OCI-LY7 (cell line): ENCODE results near the gene ZNRF3. TPM values are rescaled to one million over a fixed set of nuclear protein-coding genes. Genes with fewer than 3 reads are reported as not detected.

ENCODE experiments used
- BruUV-seq: library from RNA; stranded (reverse); fragments of 400-500 nt; replicated peaks from 2 replicates; lab custom pipeline; 2021; lab: Mats Ljungman, UMichigan
- CTCF ChIA-PET: fragments of 300-600 bp; sonication (Branson Sonifier 250); formaldehyde crosslinking; loops from one replicate; lab custom pipeline; 2022; ENCODE audit warnings: antibody characterized with exemption; ENCODE audit not compliant: unreplicated experiment; lab: Charles Lee
- POLR2A ChIA-PET: fragments of 300-600 bp; sonication (Branson Sonifier 250); formaldehyde crosslinking; loops from one replicate; lab custom pipeline; 2022; ENCODE audit warnings: antibody characterized with exemption; lab: Charles Lee
- DNase-seq: peaks from one replicate; pipeline ENCODE4 v3.0.0-alpha.2; 2015; ENCODE audit warnings: low spot score
- H2AFZ ChIP-seq: fragments of 200-600 bp; sonication (generic), shearing (Covaris generic); 2 replicates; pipeline ENCODE4 v1.6.1; 2014; ENCODE audit warnings: mild to moderate bottlenecking, antibody characterized with exemption, low read length, moderate library complexity
- H3K27ac ChIP-seq: fragments of 200-600 bp; sonication (generic); 2 replicates; pipeline ENCODE4 v1.5.1; 2014; ENCODE audit warnings: mixed run types, low read depth, mild to moderate bottlenecking, moderate library complexity, low read length, inconsistent platforms; ENCODE audit not compliant: poor library complexity, severe bottlenecking
- H3K36me3 ChIP-seq: fragments of 200-600 bp; sonication (generic); 2 replicates; pipeline ENCODE4 v1.6.1; 2014; ENCODE audit warnings: mild to moderate bottlenecking, antibody characterized with exemption, low read length, moderate library complexity, mixed read lengths; ENCODE audit not compliant: insufficient read depth
- H3K4me1 ChIP-seq: fragments of 200-600 bp; sonication (generic); 2 replicates; pipeline ENCODE4 v1.5.1; 2014; ENCODE audit warnings: mild to moderate bottlenecking, low read length; ENCODE audit not compliant: insufficient read depth, poor library complexity, severe bottlenecking
- H3K4me2 ChIP-seq: fragments of 200-600 bp; sonication (generic); 2 replicates; pipeline ENCODE4 v1.6.1; 2014; ENCODE audit warnings: mild to moderate bottlenecking, low read length
- H3K4me3 ChIP-seq: fragments of 200-600 bp; sonication (generic); 2 replicates; pipeline ENCODE4 v1.5.1; 2014; ENCODE audit warnings: mild to moderate bottlenecking, low read depth, low read length; ENCODE audit not compliant: poor library complexity, severe bottlenecking
- H3K79me2 ChIP-seq: fragments of 200-600 bp; sonication (generic); 2 replicates; pipeline ENCODE4 v1.6.1; 2016; ENCODE audit warnings: low read depth, mild to moderate bottlenecking, low read length, moderate library complexity, mixed read lengths; ENCODE audit not compliant: insufficient read depth
- H3K9me2 ChIP-seq: fragments of 200-600 bp; sonication (generic); 2 replicates; pipeline ENCODE4 v1.6.1; 2016; ENCODE audit warnings: mild to moderate bottlenecking, low read length, mixed read lengths; ENCODE audit not compliant: insufficient read depth
- H3K9me3 ChIP-seq: fragments of 200-600 bp; sonication (generic); 2 replicates; pipeline ENCODE4 v1.6.1; 2014; ENCODE audit warnings: mild to moderate bottlenecking, mixed run types, low read length, mixed read lengths
- H4K20me1 ChIP-seq: fragments of 200-600 bp; sonication (generic); 2 replicates; pipeline ENCODE4 v1.6.1; 2014; ENCODE audit warnings: mild to moderate bottlenecking, antibody characterized with exemption, low read length, moderate library complexity, mixed read lengths; ENCODE audit not compliant: insufficient read depth
- EZH2phosphoT487 ChIP-seq: fragments of 200-600 bp; sonication (generic); IDR thresholded peaks from 2 replicates; pipeline ENCODE4 v1.6.1; 2018; ENCODE audit warnings: low read depth, borderline replicate concordance, mild to moderate bottlenecking, mixed run types, antibody characterized with exemption, low read length, moderate library complexity, mixed read lengths
- intact Hi-C: fragments of 100-400 bp; cut with micrococcal nuclease; formaldehyde crosslinking; loops from one replicate; pipeline ENCODE4 v1.10.0; 2022; ENCODE audit not compliant: unreplicated experiment
- total RNA-seq, 2 experiments: library from RNA; depleted of rRNA in 1 of 2; stranded (reverse); fragments of >200 nt in 1 of 2; shearing (Covaris generic) in 1 of 2; gene quantifications; 2 replicates each; pipeline ENCODE4 v1.2.3, GENCODE V29; 2014 to 2022
- TF ChIP-seq, protein P1 (sequence below): fragments of 200-600 bp; sonication (generic); conservative IDR thresholded peaks from 2 replicates; pipeline ENCODE4 v1.5.1; 2014; ENCODE audit warnings: mild to moderate bottlenecking, antibody characterized with exemption, low read length, moderate library complexity, mixed read lengths

The ZNRF3 gene
- total RNA-seq, 2 experiments from 2014 or later, result 3.6 to 3.9 TPM

- ChIA-PET CTCF (no interaction called here), POLR2A (no interaction called here)
- DNase-seq, result no peak
- Histone ChIP-seq H3K4me2 (no peak overlapping the region), H3K27ac (no peak overlapping the region), H3K79me2 (no peaks in the 10 kb centered on the region), H3K9me2 (no peaks in the 10 kb centered on the region), H4K20me1 (no peaks in the 10 kb centered on the region; the same call in 1 of the 2 replicates), H3K4me3 (no peak overlapping the region), H3K4me1 (no peaks in the 10 kb centered on the region), H3K9me3 (no peaks in the 10 kb centered on the region), H3K36me3 (no peaks in the 10 kb centered on the region), H2AFZ (no peak overlapping the region)
- no TSS peak for BruUV-seq
- TF ChIP-seq, protein P1, sequence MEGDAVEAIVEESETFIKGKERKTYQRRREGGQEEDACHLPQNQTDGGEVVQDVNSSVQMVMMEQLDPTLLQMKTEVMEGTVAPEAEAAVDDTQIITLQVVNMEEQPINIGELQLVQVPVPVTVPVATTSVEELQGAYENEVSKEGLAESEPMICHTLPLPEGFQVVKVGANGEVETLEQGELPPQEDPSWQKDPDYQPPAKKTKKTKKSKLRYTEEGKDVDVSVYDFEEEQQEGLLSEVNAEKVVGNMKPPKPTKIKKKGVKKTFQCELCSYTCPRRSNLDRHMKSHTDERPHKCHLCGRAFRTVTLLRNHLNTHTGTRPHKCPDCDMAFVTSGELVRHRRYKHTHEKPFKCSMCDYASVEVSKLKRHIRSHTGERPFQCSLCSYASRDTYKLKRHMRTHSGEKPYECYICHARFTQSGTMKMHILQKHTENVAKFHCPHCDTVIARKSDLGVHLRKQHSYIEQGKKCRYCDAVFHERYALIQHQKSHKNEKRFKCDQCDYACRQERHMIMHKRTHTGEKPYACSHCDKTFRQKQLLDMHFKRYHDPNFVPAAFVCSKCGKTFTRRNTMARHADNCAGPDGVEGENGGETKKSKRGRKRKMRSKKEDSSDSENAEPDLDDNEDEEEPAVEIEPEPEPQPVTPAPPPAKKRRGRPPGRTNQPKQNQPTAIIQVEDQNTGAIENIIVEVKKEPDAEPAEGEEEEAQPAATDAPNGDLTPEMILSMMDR, result no peak
- TF ChIP-seq EZH2phosphoT487, result no peak
- intact Hi-C loops, result no loop called here
Observed at GRCh38 chr22:29087012-29087411, 203.6 kb downstream of the ZNRF3 start.

DNA sequence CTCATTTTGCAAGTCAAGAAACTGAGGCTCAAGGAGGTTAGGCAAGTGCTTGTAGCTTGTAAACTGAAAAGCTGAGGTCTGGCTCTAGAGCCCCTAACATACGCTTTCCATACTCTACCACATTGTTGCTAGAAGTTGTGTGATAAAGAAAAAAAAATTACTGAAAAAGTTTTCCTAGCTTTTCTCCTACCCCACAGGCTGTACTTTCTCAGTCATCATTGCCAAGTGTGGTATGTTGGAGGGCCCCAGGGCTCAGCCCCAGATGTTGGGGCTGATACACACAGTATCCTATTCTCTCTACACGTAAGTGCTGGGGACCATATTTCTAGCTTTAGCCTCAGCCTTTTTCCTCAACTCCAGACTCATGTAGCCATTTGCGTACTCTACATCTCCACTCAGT is 205.4 kb downstream of the ZNRF3 start:
- Histone ChIP-seq H3K27ac (no peak overlapping the region), H3K36me3 (no peaks in the 10 kb centered on the region), H3K9me2 (no peaks in the 10 kb centered on the region), H2AFZ (no peak overlapping the region), H3K9me3 (no peaks in the 10 kb centered on the region), H3K79me2 (no peaks in the 10 kb centered on the region), H3K4me2 (no peak overlapping the region), H4K20me1 (no peaks in the 10 kb centered on the region; the same call in 1 of the 2 replicates), H3K4me3 (no peak overlapping the region), H3K4me1 (no peaks in the 10 kb centered on the region)
- intact Hi-C loops, result no loop called here
- POLR2A ChIA-PET, result interaction anchor here (0.5 kb wide), 1 partner anchor 228 kb away, joined by 3 read pairs; no protein-coding TSS in a partner anchor
- no TSS peak for BruUV-seq
- no peak for DNase-seq
- CTCF ChIA-PET, result no interaction called here
- TF ChIP-seq, protein P1, result no peak
- no peak for TF ChIP-seq EZH2phosphoT487

- H3K9me2 ChIP-seq, result no peaks in the 10 kb centered on the region
- CTCF ChIA-PET, result interaction anchor here (0.5 kb wide), 1 partner anchor 1851 kb away, joined by 3 read pairs; no protein-coding TSS in a partner anchor
- no peaks in the 10 kb centered on the region; the same call in 1 of the 2 replicates for H4K20me1 ChIP-seq
- H3K4me2 ChIP-seq, result no peak overlapping the region
- POLR2A ChIA-PET, result no interaction called here
- intact Hi-C loops, result no loop called here
- no peaks in the 10 kb centered on the region for H3K4me1 ChIP-seq
- H3K4me3 ChIP-seq, result no peak overlapping the region
- no peaks in the 10 kb centered on the region for H3K79me2 ChIP-seq
- H3K27ac ChIP-seq, result no peak overlapping the region
- BruUV-seq, result no TSS peak
- no peak for DNase-seq
- H3K9me3 ChIP-seq, result no peaks in the 10 kb centered on the region
- TF ChIP-seq, protein P1, result no peak
- TF ChIP-seq EZH2phosphoT487, result no peak
- H2AFZ ChIP-seq, result no peak overlapping the region
- no peaks in the 10 kb centered on the region for H3K36me3 ChIP-seq
Observed at GRCh38 chr22:29089507-29089906, 206.1 kb downstream of the ZNRF3 start.
